ENCODE data around the gene CCDC137. TPM values are rescaled to one million over a fixed set of nuclear protein-coding genes. Genes with fewer than 3 reads are reported as not detected.
"Not testable (repeated sequence)": the region's sequence is repeated elsewhere in the genome, so short reads cannot be mapped to it uniquely, and the experiment has no call there.

Gene CCDC137
- total RNA-seq, 3 donors from 2014 or later: 15.5 to 19.6 (median 15.6) TPM

- H3K36me3 ChIP-seq (ENCODE audit: low read depth): no peaks in the 10 kb centered on the region
- peaks cover 17% of the 10 kb centered on the region for H3K4me1 ChIP-seq (ENCODE audit: low read depth)
- intact Hi-C loops (cut with DNase I, micrococcal nuclease): no loop called here
- H3K9me3 ChIP-seq: no peaks in the 10 kb centered on the region
- no peak for ATAC-seq
- no peak for DNase-seq
- TF ChIP-seq CTCF (IDR thresholded peaks at IDR 0.05): no peak
- no peak overlapping the region for H3K4me3 ChIP-seq
Measured at GRCh38 chr17:81667754-81668153, 1.2 kb downstream of the CCDC137 start.

- DNase-seq: no peak
- Histone ChIP-seq H3K9me3 (no peaks in the 10 kb centered on the region), H3K36me3 (ENCODE audit: low read depth) (no peaks in the 10 kb centered on the region), H3K4me3 (no peak overlapping the region), H3K4me1 (ENCODE audit: low read depth) (peaks cover 6% of the 10 kb centered on the region)
- TF ChIP-seq CTCF (IDR thresholded peaks at IDR 0.05): no peak
- intact Hi-C loops (cut with DNase I, micrococcal nuclease): no loop called here
- peak; percentile 7 for ATAC-seq
Measured at GRCh38 chr17:81672504-81672903, 6.0 kb downstream of the CCDC137 start.

GRCh38 chr17:81672954-81673353 lies 6.4 kb downstream of the CCDC137 start:
- ATAC-seq (no peak), DNase-seq (no peak)
- TF ChIP-seq CTCF (IDR thresholded peaks at IDR 0.05): no peak
- Histone ChIP-seq H3K36me3 (ENCODE audit: low read depth) (no peaks in the 10 kb centered on the region), H3K4me3 (no peak overlapping the region), H3K4me1 (ENCODE audit: low read depth) (peaks cover 2% of the 10 kb centered on the region), H3K9me3 (no peaks in the 10 kb centered on the region)
- intact Hi-C loops (cut with DNase I, micrococcal nuclease): no loop called here

- Histone ChIP-seq H3K36me3 (ENCODE audit: low read depth) (no peaks in the 10 kb centered on the region), H3K4me1 (ENCODE audit: low read depth) (no peaks in the 10 kb centered on the region), H3K4me3 (no peak overlapping the region), H3K9me3 (no peaks in the 10 kb centered on the region)
- no peak for ATAC-seq
- TF ChIP-seq CTCF (IDR thresholded peaks at IDR 0.05): no peak
- DNase-seq: no peak
- intact Hi-C loops (cut with DNase I, micrococcal nuclease): no loop called here
Measured at GRCh38 chr17:81673561-81674258, 7.2 kb downstream of the CCDC137 start.

GRCh38 chr17:81675515-81676221 lies 9.1 kb downstream of the CCDC137 start:
- H3K4me1 ChIP-seq (ENCODE audit: low read depth); ATAC-seq; H3K36me3 ChIP-seq (ENCODE audit: low read depth); intact Hi-C loops (cut with DNase I, micrococcal nuclease); H3K9me3 ChIP-seq; H3K4me3 ChIP-seq: not testable (repeated sequence)
- TF ChIP-seq CTCF (IDR thresholded peaks at IDR 0.05): peak; percentile 48
- DNase-seq: peak in 2 of 3 donors; percentile 31 to 54

Measured in mucosa of descending colon (tissue), 3 donors.